ENCODE results near the gene MPC1L.

The MPC1L gene

GRCh38 chrX:40603446-40603845 lies 19.8 kb upstream of the MPC1L start:
- TF ChIP-seq FOXP2 (optimal IDR thresholded peaks at IDR 0.05; ENCODE audit: borderline replicate concordance, extremely low read depth, extremely low read length, insufficient read depth) (no peak), TAF1 (IDR thresholded peaks at IDR 0.05; ENCODE audit: borderline replicate concordance, insufficient read depth, low read length) (no peak), POLR2AphosphoS5 (IDR thresholded peaks at IDR 0.05; ENCODE audit: low read depth, low read length) (no peak), SIN3A (IDR thresholded peaks at IDR 0.05; ENCODE audit: borderline replicate concordance, insufficient read depth, low read length) (no peak)
- TF ChIP-seq, protein P1, sequence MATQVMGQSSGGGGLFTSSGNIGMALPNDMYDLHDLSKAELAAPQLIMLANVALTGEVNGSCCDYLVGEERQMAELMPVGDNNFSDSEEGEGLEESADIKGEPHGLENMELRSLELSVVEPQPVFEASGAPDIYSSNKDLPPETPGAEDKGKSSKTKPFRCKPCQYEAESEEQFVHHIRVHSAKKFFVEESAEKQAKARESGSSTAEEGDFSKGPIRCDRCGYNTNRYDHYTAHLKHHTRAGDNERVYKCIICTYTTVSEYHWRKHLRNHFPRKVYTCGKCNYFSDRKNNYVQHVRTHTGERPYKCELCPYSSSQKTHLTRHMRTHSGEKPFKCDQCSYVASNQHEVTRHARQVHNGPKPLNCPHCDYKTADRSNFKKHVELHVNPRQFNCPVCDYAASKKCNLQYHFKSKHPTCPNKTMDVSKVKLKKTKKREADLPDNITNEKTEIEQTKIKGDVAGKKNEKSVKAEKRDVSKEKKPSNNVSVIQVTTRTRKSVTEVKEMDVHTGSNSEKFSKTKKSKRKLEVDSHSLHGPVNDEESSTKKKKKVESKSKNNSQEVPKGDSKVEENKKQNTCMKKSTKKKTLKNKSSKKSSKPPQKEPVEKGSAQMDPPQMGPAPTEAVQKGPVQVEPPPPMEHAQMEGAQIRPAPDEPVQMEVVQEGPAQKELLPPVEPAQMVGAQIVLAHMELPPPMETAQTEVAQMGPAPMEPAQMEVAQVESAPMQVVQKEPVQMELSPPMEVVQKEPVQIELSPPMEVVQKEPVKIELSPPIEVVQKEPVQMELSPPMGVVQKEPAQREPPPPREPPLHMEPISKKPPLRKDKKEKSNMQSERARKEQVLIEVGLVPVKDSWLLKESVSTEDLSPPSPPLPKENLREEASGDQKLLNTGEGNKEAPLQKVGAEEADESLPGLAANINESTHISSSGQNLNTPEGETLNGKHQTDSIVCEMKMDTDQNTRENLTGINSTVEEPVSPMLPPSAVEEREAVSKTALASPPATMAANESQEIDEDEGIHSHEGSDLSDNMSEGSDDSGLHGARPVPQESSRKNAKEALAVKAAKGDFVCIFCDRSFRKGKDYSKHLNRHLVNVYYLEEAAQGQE (IDR thresholded peaks at IDR 0.05; ENCODE audit: insufficient read depth in 1 of 2, low read depth in 2 of 2, low read length in 2 of 2), result no peak

DNA sequence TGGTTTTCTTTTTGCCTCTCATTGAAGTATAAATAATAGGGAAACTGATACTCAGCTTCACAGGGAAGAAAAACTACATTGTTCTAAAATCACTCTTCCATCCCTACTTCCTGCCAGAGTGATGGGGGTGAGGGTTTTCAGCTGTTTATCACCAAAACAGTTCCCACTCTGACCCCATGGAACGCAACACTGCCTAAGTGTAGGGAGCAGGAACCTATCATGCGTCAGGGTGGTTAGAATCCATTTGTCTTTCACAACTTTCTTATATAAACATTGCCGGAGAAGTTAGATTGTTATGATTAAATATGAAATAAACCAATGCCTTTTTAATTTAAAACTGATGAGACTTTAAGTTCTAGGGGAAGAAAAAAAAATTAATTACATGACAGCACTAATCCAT lies 15.8 kb upstream of the MPC1L start:
- TF ChIP-seq POLR2AphosphoS5 (IDR thresholded peaks at IDR 0.05; ENCODE audit: low read depth, low read length) (no peak), FOXP2 (optimal IDR thresholded peaks at IDR 0.05; ENCODE audit: borderline replicate concordance, extremely low read depth, extremely low read length, insufficient read depth) (no peak), SIN3A (IDR thresholded peaks at IDR 0.05; ENCODE audit: borderline replicate concordance, insufficient read depth, low read length) (no peak), TAF1 (IDR thresholded peaks at IDR 0.05; ENCODE audit: borderline replicate concordance, insufficient read depth, low read length) (no peak)
- TF ChIP-seq, protein P1 (IDR thresholded peaks at IDR 0.05; ENCODE audit: insufficient read depth in 1 of 2, low read depth in 2 of 2, low read length in 2 of 2), result no peak

- no peak for TF ChIP-seq FOXP2 (optimal IDR thresholded peaks at IDR 0.05; ENCODE audit: borderline replicate concordance, extremely low read depth, extremely low read length, insufficient read depth)
- TF ChIP-seq POLR2AphosphoS5 (IDR thresholded peaks at IDR 0.05; ENCODE audit: low read depth, low read length), result no peak
- TF ChIP-seq SIN3A (IDR thresholded peaks at IDR 0.05; ENCODE audit: borderline replicate concordance, insufficient read depth, low read length), result no peak
- TF ChIP-seq TAF1 (IDR thresholded peaks at IDR 0.05; ENCODE audit: borderline replicate concordance, insufficient read depth, low read length), result no peak
- TF ChIP-seq, protein P1 (IDR thresholded peaks at IDR 0.05; ENCODE audit: insufficient read depth in 1 of 2, low read depth in 2 of 2, low read length in 2 of 2), result no peak
Observed at GRCh38 chrX:40612511-40612910, 10.7 kb upstream of the MPC1L start.

DNA sequence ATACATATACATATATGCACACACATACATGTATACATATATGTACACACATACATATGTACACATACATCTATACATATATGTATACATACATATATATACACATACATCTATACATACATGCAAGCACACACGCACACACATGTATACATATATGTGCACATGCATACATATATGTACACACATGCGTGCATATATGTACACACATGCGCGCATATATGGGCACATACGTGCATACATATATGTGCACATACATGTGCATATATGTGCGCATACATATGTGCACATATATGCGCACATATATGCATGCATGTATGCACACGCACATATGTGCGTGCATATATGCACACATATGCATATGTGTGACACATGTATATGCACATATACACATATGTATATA lies 7.3 kb upstream of the MPC1L start:
- TF ChIP-seq SIN3A (IDR thresholded peaks at IDR 0.05; ENCODE audit: borderline replicate concordance, insufficient read depth, low read length) (no peak), TAF1 (IDR thresholded peaks at IDR 0.05; ENCODE audit: borderline replicate concordance, insufficient read depth, low read length) (no peak), POLR2AphosphoS5 (IDR thresholded peaks at IDR 0.05; ENCODE audit: low read depth, low read length) (no peak), FOXP2 (optimal IDR thresholded peaks at IDR 0.05; ENCODE audit: borderline replicate concordance, extremely low read depth, extremely low read length, insufficient read depth) (no peak)
- TF ChIP-seq, protein P1 (IDR thresholded peaks at IDR 0.05; ENCODE audit: insufficient read depth in 1 of 2, low read depth in 2 of 2, low read length in 2 of 2), result no peak

- TF ChIP-seq SIN3A (IDR thresholded peaks at IDR 0.05; ENCODE audit: borderline replicate concordance, insufficient read depth, low read length) (no peak), POLR2AphosphoS5 (IDR thresholded peaks at IDR 0.05; ENCODE audit: low read depth, low read length) (no peak), TAF1 (IDR thresholded peaks at IDR 0.05; ENCODE audit: borderline replicate concordance, insufficient read depth, low read length) (no peak), FOXP2 (optimal IDR thresholded peaks at IDR 0.05; ENCODE audit: borderline replicate concordance, extremely low read depth, extremely low read length, insufficient read depth) (no peak)
- TF ChIP-seq, protein P1 (IDR thresholded peaks at IDR 0.05; ENCODE audit: insufficient read depth in 1 of 2, low read depth in 2 of 2, low read length in 2 of 2), result no peak
Observed at GRCh38 chrX:40617566-40617965, 5.7 kb upstream of the MPC1L start.
